OCI-LY1 (cell line): ENCODE measurements around the gene LRRC56.

ENCODE experiments used
- EZH2 ChIP-seq: fragments of 200-600 bp; sonication (generic), shearing (Covaris generic); IDR thresholded peaks from 2 replicates; pipeline ENCODE4 v1.8.0; 2017; ENCODE audit warnings: borderline replicate concordance, mixed run types, mild to moderate bottlenecking, antibody characterized with exemption, low read length, moderate library complexity, mixed read lengths
- TF ChIP-seq, protein P1 (sequence below): fragments of 200-600 bp; sonication (generic), shearing (Covaris generic); IDR thresholded peaks from 2 replicates; pipeline ENCODE4 v1.5.1; 2017; ENCODE audit warnings: mild to moderate bottlenecking, antibody characterized with exemption, low read length, moderate library complexity, mixed read lengths

DNA sequence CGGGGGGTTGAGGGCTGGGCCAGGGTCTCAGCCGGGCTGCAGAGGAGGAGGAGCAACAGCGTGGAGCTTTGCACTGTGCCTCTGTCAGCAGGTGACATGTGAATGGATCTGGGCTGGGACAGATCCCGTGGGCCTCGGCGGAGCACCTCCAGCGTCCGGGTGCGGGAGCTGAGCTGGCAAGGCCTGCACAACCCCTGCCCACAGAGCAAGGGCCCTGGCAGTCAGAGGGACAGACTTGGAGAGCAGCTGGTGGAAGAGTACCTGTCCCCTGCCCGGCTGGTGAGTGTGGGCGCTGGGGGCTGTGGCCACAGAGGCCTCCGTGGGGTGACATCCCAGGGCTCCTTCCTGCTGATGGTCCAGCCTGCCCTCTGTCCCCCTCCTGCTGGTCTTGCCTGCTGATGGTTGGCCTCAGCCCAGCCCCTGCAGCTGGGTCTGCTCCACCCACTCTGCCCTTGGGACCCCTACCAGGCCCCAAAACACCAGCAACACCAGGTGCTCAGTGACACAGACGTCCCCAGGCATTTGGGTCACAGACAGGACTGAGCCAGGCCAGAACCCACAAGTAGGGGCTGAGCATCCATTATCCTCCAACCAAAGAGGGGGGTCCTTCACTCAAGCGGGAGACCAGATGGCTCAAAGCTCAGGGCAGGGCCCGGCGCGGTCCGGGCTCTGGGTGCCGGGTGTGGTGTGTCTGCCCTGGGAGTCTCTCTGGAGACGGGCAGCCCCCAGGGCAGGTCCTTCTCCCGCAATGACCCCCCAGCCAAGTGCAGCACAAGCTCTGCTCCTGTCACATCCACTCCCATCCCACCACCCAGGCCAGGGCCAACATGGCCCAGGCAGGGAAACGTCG is 3.5 kb downstream of the LRRC56 start:
- TF ChIP-seq, protein P1, sequence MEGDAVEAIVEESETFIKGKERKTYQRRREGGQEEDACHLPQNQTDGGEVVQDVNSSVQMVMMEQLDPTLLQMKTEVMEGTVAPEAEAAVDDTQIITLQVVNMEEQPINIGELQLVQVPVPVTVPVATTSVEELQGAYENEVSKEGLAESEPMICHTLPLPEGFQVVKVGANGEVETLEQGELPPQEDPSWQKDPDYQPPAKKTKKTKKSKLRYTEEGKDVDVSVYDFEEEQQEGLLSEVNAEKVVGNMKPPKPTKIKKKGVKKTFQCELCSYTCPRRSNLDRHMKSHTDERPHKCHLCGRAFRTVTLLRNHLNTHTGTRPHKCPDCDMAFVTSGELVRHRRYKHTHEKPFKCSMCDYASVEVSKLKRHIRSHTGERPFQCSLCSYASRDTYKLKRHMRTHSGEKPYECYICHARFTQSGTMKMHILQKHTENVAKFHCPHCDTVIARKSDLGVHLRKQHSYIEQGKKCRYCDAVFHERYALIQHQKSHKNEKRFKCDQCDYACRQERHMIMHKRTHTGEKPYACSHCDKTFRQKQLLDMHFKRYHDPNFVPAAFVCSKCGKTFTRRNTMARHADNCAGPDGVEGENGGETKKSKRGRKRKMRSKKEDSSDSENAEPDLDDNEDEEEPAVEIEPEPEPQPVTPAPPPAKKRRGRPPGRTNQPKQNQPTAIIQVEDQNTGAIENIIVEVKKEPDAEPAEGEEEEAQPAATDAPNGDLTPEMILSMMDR, result no peak
- no peak for TF ChIP-seq EZH2
